Stimulated activated CD4-positive, alpha-beta T cell treated with anti-CD3 and anti-CD28 coated beads, Interleukin-15, amount 100 ng/mL, for 1 hour (primary cell): ENCODE results near the gene RTN4.

ENCODE experiments used
- DNase-seq, 2 donors: peaks; one replicate each; pipeline ENCODE4 v3.0.0-alpha.2; 2020; ENCODE audit warnings: low read depth in 1 of 2, low spot score in 1 of 2

RTN4 gene

GRCh38 chr2:55043841-55044240 lies 6.4 kb downstream of the RTN4 start:
- no peak for DNase-seq

GRCh38 chr2:55038428-55038827 lies 11.8 kb downstream of the RTN4 start:
- no peak for DNase-seq

- DNase-seq: no peak
Observed at GRCh38 chr2:55035716-55036115, 14.5 kb downstream of the RTN4 start.

- DNase-seq: no peak
Observed at GRCh38 chr2:55033921-55034320, 16.3 kb downstream of the RTN4 start.

- no peak for DNase-seq
Observed at GRCh38 chr2:55033076-55033742, 17.0 kb downstream of the RTN4 start.

GRCh38 chr2:55031505-55031904 lies 18.7 kb downstream of the RTN4 start:
- DNase-seq: no peak

- no peak for DNase-seq
Observed at GRCh38 chr2:55030766-55031165, 19.5 kb downstream of the RTN4 start.

GRCh38 chr2:55029098-55029497 lies 21.2 kb downstream of the RTN4 start:
- no peak for DNase-seq

- no peak for DNase-seq
Observed at GRCh38 chr2:55027226-55027625, 23.0 kb downstream of the RTN4 start.

- DNase-seq: no peak
Observed at GRCh38 chr2:55026202-55026601, 24.0 kb downstream of the RTN4 start.

GRCh38 chr2:55025627-55026026 lies 24.6 kb downstream of the RTN4 start:
- no peak for DNase-seq

GRCh38 chr2:55025082-55025481 lies 25.2 kb downstream of the RTN4 start:
- no peak for DNase-seq

GRCh38 chr2:55022476-55022875 lies 27.8 kb downstream of the RTN4 start:
- no peak for DNase-seq

- no peak for DNase-seq
Observed at GRCh38 chr2:55019526-55020258, 30.6 kb downstream of the RTN4 start.

GRCh38 chr2:55018619-55019018 lies 31.6 kb downstream of the RTN4 start:
- no peak for DNase-seq

- DNase-seq: no peak
Observed at GRCh38 chr2:55017880-55018279, 32.4 kb downstream of the RTN4 start.

- no peak for DNase-seq
Observed at GRCh38 chr2:55017428-55017827, 32.8 kb downstream of the RTN4 start.

- no peak for DNase-seq
Observed at GRCh38 chr2:55014962-55015939, 35.0 kb downstream of the RTN4 start.

- DNase-seq: no peak
Observed at GRCh38 chr2:55013936-55014335, 36.3 kb downstream of the RTN4 start.

- DNase-seq: no peak
Observed at GRCh38 chr2:55012672-55013484, 37.4 kb downstream of the RTN4 start.
